Endometrium (tissue), 2 donors: Measurements from ENCODE around the gene CPOX.

Experiments
- FAIRE-seq: peaks from 2 replicates; lab custom pipeline; 2012; peaks lifted over from hg19 to GRCh38; lab: Jason Lieb, UNC
- donor health status: control.
- donor health status: control.

CPOX gene

DNA sequence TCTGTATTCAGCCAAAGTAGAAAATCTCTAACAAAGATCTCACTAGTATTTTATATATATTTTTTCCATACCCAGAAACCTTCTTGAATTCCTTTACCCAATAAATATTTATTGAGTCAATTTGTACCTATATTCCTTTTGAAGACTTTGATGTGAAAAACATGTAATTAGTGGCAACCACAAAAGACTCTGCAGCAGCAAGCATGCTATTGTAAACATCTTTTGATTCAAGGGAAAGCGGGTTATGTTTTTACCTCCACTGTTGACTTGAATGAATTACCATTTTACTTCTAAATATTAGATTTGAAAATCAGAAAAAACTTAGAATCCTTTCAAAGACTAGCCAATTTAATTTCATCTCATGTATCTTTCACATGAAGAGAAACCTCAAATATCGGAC lies 59.2 kb downstream of the CPOX start:
- no peak for FAIRE-seq

DNA sequence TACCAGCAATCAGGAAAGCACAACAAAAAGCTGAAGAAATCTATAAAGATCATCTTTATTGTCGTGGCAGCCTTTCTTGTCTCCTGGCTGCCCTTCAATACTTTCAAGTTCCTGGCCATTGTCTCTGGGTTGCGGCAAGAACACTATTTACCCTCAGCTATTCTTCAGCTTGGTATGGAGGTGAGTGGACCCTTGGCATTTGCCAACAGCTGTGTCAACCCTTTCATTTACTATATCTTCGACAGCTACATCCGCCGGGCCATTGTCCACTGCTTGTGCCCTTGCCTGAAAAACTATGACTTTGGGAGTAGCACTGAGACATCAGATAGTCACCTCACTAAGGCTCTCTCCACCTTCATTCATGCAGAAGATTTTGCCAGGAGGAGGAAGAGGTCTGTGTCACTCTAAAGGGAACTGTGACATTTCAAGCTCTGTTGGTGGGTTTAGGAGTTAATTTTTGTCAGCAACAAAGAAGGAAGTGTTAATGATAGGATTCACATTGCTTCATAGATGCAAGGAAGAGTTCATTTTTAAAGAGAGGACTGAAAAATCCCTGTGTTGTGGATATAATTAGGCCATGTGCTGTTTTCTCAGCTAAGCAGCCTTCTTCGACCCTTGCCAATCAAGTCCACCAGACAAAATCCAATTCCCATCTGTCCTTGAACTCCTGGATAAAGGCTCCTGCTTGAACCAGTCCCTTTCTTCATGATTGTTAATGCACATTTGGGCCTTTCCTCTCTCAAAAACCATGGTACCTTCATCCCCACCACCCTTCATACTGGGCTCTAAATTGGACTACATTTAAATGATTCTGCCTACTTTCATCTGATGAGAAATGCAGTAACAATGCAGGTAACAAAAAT lies 60.5 kb downstream of the CPOX start:
- no peak for FAIRE-seq

DNA sequence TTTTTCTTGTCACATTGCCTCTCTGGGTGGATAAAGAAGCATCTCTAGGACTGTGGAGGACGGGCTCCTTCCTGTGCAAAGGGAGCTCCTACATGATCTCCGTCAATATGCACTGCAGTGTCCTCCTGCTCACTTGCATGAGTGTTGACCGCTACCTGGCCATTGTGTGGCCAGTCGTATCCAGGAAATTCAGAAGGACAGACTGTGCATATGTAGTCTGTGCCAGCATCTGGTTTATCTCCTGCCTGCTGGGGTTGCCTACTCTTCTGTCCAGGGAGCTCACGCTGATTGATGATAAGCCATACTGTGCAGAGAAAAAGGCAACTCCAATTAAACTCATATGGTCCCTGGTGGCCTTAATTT lies 61.2 kb downstream of the CPOX start:
- no peak for FAIRE-seq

DNA sequence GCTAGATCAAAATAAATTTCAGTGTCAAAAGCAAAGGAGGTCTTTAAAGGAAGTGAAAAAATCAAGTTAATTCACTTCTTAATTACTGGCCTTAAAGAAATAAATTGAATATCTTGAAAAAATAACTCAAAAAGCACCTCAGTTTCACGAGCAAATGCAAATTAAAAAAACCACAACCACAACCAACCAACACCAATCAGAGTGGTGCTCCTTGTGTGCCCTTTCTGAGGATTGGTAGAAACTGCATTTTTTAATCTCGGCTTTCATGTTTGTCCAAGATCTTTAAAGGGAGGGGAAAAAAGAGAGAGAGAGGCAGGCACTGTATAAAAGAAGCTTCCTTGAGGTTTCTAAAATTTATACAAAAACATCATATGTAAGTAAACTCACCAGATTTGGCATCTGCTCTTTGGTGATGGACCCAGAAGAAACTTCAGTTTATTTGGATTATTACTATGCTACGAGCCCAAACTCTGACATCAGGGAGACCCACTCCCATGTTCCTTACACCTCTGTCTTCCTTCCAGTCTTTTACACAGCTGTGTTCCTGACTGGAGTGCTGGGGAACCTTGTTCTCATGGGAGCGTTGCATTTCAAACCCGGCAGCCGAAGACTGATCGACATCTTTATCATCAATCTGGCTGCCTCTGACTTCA lies 61.7 kb downstream of the CPOX start, which contains the start of gene GPR15:
GPR15 (plus strand) TSS at position 357 of the 653 bp plus-strand sequence; CDS start at position 413, 56 bp downstream.
- FAIRE-seq, result no peak

DNA sequence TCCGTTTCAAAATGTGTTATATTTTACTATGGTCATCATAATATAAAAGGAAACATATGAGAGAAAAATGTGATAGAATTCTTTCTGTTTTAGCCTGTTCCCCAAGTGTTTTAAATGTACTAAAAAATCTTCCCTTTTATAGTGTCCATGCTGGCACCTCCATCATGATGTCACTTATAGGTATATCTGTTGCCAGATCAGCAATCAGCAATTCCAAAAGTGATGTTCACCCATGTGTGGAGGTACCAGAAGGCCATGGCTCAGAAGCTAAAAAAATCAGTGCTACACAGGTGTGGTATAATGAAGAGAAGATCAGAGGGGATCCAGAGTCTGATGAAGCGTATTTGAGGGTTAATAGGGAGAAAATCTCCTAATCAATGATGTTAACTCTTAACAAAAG lies 62.7 kb downstream of the CPOX start:
- FAIRE-seq, result no peak

DNA sequence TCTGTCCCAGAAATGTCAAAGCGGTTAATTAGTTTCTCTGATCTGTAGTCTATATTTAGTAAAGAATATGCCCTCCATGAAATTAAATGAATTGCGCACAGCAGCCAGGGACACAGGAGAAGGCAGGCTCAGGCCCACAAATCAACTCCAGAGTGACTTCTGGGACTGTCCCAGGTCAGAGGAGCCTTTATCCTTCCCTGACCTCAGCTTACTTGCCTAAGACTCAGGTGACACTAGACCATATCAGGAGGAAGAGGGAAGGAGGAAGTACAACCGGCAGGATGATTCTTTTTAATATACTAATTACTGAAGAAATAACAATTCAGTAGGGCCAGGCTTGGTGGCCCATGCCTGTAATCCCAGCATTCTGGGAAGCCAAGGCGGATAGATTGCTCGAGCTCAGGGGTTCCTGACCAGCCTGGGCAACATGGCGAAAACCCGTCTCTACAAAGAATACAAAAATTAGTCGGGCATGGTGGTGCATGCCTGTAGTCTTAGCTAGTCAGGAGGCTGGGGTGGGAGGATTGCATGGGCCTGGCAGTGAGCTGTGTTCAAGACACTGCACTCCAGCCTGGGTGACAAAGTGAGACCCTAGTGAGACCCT lies 63.5 kb downstream of the CPOX start:
- FAIRE-seq, result no peak
